ENCODE measurements around the gene LRIG1.
A peak's percentile ranks its signal among the peaks of the same experiment; 100 is the strongest.

LRIG1 gene

DNA sequence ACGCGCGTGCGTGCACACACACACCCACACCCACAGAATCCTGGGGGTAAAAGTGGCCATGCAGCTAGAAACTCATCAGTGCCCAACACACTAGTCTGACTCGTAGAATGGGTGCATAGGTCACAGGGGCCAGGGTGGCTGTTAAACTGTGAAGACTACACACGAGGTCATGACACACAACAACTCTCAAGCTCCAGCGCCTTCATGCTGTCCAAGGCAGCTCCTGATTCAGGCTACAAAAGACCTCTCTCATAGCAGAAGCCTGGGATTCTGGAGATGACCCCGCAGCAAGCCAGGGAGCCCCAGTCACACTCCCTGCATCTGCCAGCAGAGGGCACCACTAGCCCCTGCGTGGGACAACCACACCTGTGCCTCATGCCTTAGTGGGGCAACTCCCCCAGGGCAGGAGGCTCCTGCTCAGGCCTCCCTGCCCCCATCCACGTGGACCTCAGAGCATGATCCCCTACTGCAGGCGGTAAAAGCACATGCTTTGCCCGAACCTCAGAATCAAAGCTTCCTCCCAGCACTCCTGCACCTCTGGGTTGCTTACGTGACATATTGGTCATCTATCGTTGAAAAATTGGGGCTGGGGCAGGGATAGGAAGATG is 93.1 kb downstream of the LRIG1 start:
- H3K27ac ChIP-seq (ENCODE audit: low read depth, low read length, severe bottlenecking) = no peak overlapping the region
- 50 to 67% methylated on average over 5 to 8 of the region's 14 CpGs for WGBS, 2 experiments (ENCODE audit: insufficient coverage in 2 of 2)
- peaks cover 30% of the 10 kb centered on the region for H3K4me1 ChIP-seq (ENCODE audit: control insufficient read depth, insufficient read depth, low read length, poor library complexity, severe bottlenecking)
- H3K36me3 ChIP-seq (ENCODE audit: control insufficient read depth, insufficient read depth, low read length) = peaks cover 39% of the 10 kb centered on the region
- H3K9me3 ChIP-seq (ENCODE audit: control insufficient read depth, low read length) = no peaks in the 10 kb centered on the region
- no peak overlapping the region for H3K4me3 ChIP-seq (ENCODE audit: extremely low read depth, insufficient read depth, low read length, poor library complexity, severe bottlenecking)

DNA sequence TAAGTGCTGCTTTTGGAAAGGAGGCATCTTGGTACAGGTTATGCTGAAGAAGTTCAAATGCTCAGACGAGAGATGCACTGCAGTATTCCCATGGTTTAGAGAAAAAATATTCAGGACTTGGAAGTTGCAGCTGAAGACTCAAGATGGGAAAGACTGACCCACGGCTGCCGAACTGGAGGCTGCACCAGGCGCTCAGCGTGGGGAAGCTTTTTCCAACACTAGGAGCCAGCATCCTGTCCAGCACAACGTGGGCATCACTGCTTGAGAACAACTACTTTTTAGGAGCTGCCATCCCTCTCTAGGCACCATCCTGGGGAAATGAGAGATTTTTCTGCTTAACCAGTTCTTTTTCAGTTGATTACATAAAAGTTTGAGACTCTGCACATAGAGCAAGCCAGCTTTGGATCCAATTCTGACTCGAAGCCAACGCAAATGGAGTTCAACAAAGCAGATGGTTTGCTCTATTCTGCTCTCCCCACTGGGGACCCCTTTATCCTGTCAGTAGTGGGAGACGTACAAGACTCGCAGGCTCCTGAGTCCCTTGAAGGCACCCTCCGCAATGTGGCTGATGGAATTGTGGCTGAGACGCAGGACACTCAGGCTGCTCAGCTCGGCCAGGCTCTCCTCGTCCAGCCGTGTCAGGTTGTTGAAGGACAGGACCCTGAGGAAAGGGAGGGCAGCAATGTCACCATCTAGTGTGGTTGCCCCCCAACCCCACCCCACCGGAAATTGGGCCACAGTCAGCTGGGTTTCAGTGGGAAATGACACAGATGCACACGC is 93.8 kb downstream of the LRIG1 start:
- no peak overlapping the region for H3K27ac ChIP-seq (ENCODE audit: low read depth, low read length, severe bottlenecking)
- 92 to 96% methylated on average over 13 to 15 of the region's 17 CpGs for WGBS, 2 experiments (ENCODE audit: insufficient coverage in 2 of 2)
- no peaks in the 10 kb centered on the region for H3K9me3 ChIP-seq (ENCODE audit: control insufficient read depth, low read length)
- H3K4me3 ChIP-seq (ENCODE audit: extremely low read depth, insufficient read depth, low read length, poor library complexity, severe bottlenecking) = no peak overlapping the region
- H3K36me3 ChIP-seq (ENCODE audit: control insufficient read depth, insufficient read depth, low read length) = peaks cover 35% of the 10 kb centered on the region
- H3K4me1 ChIP-seq (ENCODE audit: control insufficient read depth, insufficient read depth, low read length, poor library complexity, severe bottlenecking) = peaks cover 32% of the 10 kb centered on the region

DNA sequence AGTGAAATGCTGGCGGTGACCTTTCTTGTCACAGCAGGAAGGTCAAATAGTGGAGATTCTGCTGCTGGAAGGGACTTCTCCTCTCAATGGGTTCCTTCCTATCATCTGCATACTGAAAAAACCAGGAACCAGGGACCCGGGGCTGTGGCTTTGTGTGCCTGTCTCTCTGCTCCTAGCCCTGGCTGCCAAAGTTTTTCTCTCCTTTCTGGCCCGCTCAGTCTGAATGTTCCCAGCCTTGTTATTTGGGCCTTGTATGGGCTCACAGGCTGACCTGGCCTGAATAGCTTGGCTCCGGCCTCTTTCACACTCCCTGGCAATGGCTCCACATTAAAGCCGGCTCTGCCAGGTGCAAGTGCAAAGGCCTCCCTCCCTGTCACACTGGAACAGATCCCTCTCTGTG is 94.7 kb downstream of the LRIG1 start:
- H3K4me1 ChIP-seq (ENCODE audit: control insufficient read depth, insufficient read depth, low read length, poor library complexity, severe bottlenecking) = peaks cover 31% of the 10 kb centered on the region
- 78 to 91% methylated on average over 5 of the region's 5 CpGs for WGBS, 2 experiments (ENCODE audit: insufficient coverage in 2 of 2)
- H3K4me3 ChIP-seq (ENCODE audit: extremely low read depth, insufficient read depth, low read length, poor library complexity, severe bottlenecking) = no peak overlapping the region
- H3K36me3 ChIP-seq (ENCODE audit: control insufficient read depth, insufficient read depth, low read length) = peaks cover 35% of the 10 kb centered on the region
- H3K9me3 ChIP-seq (ENCODE audit: control insufficient read depth, low read length) = no peaks in the 10 kb centered on the region
- no peak overlapping the region for H3K27ac ChIP-seq (ENCODE audit: low read depth, low read length, severe bottlenecking)

DNA sequence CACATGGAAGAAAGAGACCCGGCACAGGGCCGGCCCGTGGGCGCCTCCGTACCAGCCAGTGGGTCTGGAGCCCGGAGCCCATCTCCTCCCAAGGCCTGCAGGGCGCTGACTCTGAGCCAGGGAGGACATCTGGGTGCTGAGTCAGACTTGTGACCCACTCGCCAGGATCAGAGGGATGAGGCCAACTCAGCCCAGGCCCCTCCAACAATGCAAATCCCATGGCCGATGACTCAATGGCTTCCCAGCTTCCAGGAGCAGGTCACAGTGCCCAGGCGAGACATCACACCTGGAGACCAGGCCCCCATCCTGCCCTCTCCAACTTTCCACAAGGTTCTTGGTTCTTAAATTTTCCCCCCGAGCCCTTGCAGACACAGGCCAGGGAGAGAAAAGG is 95.1 kb downstream of the LRIG1 start:
- WGBS, 2 experiments (ENCODE audit: insufficient coverage in 2 of 2) = 94 to 95% methylated on average over 7 to 10 of the region's 11 CpGs
- Histone ChIP-seq H3K27ac (ENCODE audit: low read depth, low read length, severe bottlenecking) (no peak overlapping the region), H3K4me3 (ENCODE audit: extremely low read depth, insufficient read depth, low read length, poor library complexity, severe bottlenecking) (no peak overlapping the region), H3K36me3 (ENCODE audit: control insufficient read depth, insufficient read depth, low read length) (peaks cover 32% of the 10 kb centered on the region), H3K9me3 (ENCODE audit: control insufficient read depth, low read length) (no peaks in the 10 kb centered on the region), H3K4me1 (ENCODE audit: control insufficient read depth, insufficient read depth, low read length, poor library complexity, severe bottlenecking) (peaks cover 35% of the 10 kb centered on the region)

DNA sequence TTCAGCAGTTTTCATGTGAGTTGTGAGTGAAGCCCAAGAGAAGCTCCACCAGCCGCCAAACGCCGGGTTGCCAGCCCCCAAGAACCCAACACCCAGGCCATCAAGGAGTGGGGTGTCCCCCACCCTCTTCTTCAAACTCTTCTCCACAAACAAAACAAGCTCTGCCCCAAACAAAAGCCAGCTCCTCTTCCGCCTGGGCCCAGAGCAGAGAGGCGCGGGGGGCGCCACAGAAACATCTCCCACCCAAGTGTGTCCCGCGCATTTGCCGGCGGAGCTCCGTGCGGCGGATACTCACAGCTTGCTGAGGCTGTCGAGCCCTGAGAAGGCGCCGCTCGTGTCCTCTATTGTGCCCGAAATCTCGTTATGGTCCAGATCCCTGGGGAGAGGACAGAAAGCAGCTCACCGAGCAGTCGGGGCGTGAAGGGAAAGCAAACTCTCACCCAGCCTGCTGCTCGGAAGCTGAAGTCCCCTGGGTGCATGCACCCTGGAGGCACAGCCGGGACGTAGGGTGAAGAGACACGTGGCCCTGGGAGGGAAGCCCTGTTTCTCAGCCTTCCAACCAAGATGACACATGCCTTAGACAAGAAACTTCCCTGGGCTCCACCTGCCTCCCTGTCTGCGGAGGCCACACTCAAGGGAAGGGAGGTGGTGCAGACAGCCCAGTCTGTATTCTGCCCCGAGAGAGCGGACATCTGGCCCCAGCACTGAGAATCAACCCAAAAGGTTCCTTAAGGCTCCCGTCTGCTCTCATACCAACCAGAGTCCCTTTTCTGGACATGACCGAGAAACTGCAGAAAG is 95.7 kb downstream of the LRIG1 start:
- 95 to 96% methylated on average over 28 to 30 of the region's 32 CpGs for WGBS, 2 experiments (ENCODE audit: insufficient coverage in 2 of 2)
- H3K9me3 ChIP-seq (ENCODE audit: control insufficient read depth, low read length) = no peaks in the 10 kb centered on the region
- H3K4me1 ChIP-seq (ENCODE audit: control insufficient read depth, insufficient read depth, low read length, poor library complexity, severe bottlenecking) = peaks cover 38% of the 10 kb centered on the region
- H3K36me3 ChIP-seq (ENCODE audit: control insufficient read depth, insufficient read depth, low read length) = peaks cover 30% of the 10 kb centered on the region
- no peak overlapping the region for H3K27ac ChIP-seq (ENCODE audit: low read depth, low read length, severe bottlenecking)
- no peak overlapping the region for H3K4me3 ChIP-seq (ENCODE audit: extremely low read depth, insufficient read depth, low read length, poor library complexity, severe bottlenecking)

DNA sequence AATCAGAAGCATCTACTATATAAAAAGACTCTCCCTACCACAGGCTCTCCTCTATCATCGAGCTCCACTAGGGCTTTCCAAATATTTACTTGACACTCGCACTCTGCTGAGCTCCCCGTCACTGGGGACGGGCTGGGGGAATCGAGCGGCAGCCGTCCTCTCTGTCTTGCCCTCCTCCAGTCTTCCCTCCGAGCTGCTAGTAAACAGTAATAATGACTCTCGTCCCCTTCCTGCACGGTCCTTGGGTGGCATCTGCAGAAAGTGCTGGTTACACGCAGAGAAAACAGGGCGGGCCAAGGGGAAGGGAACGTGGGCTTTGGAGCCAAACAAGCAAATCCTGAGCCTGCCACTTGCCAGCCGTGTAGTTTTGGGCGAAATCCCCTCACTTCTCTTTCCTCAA is 96.6 kb downstream of the LRIG1 start:
- WGBS, 2 experiments (ENCODE audit: insufficient coverage in 2 of 2) = 88 to 97% methylated on average over 11 to 12 of the region's 15 CpGs
- Histone ChIP-seq H3K4me1 (ENCODE audit: control insufficient read depth, insufficient read depth, low read length, poor library complexity, severe bottlenecking) (peaks cover 38% of the 10 kb centered on the region), H3K27ac (ENCODE audit: low read depth, low read length, severe bottlenecking) (no peak overlapping the region), H3K4me3 (ENCODE audit: extremely low read depth, insufficient read depth, low read length, poor library complexity, severe bottlenecking) (no peak overlapping the region), H3K9me3 (ENCODE audit: control insufficient read depth, low read length) (no peaks in the 10 kb centered on the region), H3K36me3 (ENCODE audit: control insufficient read depth, insufficient read depth, low read length) (peaks cover 25% of the 10 kb centered on the region)

DNA sequence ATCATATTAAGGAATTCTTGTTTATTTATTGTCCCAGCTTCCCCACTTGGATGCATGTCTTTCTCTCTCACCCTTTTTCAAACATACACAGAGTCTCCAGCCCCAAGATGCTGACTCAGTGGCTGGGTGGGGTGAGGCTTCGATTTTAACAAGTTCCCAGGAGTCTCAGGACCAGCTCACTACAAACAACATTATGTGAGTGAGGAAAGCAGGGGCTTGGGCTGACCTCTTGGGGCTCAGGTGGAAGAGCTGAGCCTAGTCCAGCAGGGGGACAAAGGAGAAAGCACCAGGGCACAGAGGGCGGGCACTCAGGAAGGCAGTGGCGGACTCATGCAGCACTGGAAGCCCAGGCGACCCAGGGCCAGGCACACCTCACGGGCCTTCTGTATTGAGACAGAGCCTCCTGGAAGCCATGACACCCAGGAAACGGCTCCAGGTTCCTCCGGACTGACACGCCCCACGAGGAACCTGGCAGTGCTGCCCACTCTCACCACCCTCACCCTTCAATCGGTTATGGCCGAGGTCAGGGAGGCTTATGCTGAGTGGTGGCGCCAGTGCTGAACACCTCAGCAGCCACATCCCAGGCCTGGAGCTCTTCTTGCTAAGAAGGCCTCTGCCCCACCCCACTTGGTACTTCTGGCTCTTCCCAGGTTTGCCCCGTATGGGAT is 97.4 kb downstream of the LRIG1 start:
- Histone ChIP-seq H3K27ac (ENCODE audit: low read depth, low read length, severe bottlenecking) (no peak overlapping the region), H3K9me3 (ENCODE audit: control insufficient read depth, low read length) (no peaks in the 10 kb centered on the region), H3K4me3 (ENCODE audit: extremely low read depth, insufficient read depth, low read length, poor library complexity, severe bottlenecking) (no peak overlapping the region), H3K4me1 (ENCODE audit: control insufficient read depth, insufficient read depth, low read length, poor library complexity, severe bottlenecking) (peaks cover 38% of the 10 kb centered on the region), H3K36me3 (ENCODE audit: control insufficient read depth, insufficient read depth, low read length) (peaks cover 29% of the 10 kb centered on the region)
- WGBS, 2 experiments (ENCODE audit: insufficient coverage in 2 of 2) = 82 to 88% methylated on average over 6 to 11 of the region's 13 CpGs

DNA sequence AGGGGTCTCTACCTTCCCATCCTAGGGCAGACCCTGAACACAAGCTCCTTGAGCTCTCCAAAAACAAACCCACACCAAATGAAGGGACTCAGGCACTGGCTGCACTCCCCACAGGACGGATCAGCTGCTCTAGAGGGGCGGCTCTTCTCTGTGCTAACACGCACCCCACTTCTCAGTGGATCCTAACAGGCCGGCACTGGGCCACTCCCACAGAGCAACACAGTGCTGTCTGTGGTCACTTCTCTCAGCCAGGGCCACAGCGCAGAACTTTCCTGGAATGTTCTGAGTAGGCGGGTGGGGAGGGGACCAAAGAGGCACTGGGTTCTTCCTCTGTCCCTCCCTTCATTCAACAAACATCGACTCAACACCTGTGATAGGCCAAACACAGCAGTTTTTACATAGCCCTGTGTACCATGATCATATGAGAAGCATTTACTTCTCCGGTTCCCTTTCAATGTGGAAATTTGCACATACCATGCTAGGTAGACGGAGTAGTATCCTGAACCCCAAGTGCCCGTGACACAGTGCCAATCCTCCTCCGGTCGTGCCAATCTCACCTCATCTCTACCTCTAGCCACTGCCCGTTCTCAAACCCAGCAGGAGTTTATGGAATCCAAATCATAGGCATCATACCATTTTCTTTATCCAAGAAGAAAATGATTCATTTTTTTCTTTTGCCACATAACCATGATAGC is 98.1 kb downstream of the LRIG1 start:
- Histone ChIP-seq H3K4me1 (ENCODE audit: control insufficient read depth, insufficient read depth, low read length, poor library complexity, severe bottlenecking) (peaks cover 38% of the 10 kb centered on the region), H3K36me3 (ENCODE audit: control insufficient read depth, insufficient read depth, low read length) (peaks cover 35% of the 10 kb centered on the region), H3K27ac (ENCODE audit: low read depth, low read length, severe bottlenecking) (no peak overlapping the region), H3K9me3 (ENCODE audit: control insufficient read depth, low read length) (no peaks in the 10 kb centered on the region), H3K4me3 (ENCODE audit: extremely low read depth, insufficient read depth, low read length, poor library complexity, severe bottlenecking) (no peak overlapping the region)
- WGBS, 2 experiments (ENCODE audit: insufficient coverage in 2 of 2) = 93 to 97% methylated on average over 10 to 13 of the region's 13 CpGs

DNA sequence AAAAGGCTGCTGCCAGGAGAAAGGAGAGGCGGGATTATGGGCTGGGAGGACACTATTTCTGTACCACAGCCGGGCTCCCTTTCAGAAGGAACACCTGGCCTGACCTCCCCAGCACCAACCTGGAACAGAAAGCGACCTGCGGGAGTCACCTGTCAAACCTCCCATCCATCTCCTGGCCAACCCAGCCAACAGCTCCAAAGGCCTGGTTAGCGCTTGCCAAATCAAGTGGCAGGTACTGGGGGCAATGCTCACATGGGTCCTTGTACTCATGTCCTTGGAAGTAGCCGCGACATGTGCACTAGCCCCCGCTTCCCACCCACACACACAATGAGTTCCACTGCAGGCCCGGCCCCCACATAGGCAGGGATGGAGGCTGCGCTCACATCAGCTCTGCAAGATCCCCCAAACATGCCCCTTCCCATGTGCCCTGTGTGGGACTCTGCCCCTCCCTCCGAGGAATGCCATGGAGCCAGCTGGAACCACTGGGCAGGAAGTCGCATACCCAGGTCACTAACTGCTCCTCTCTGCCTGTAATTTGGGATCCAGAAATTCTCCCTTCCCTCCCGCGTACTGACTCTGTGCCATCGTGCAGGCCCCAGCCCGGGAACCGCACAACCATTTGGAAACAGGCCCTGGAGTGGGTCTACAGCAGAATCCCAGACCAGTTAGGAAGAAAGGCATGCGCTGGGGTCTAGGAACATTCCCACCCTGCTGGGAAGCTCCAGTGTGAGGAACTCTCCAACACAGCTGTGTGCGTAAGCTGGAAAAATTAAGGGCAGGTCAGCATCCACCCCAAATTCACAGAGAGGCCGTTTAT is 98.9 kb downstream of the LRIG1 start:
- Histone ChIP-seq H3K4me3 (ENCODE audit: extremely low read depth, insufficient read depth, low read length, poor library complexity, severe bottlenecking) (no peak overlapping the region), H3K9me3 (ENCODE audit: control insufficient read depth, low read length) (no peaks in the 10 kb centered on the region), H3K4me1 (ENCODE audit: control insufficient read depth, insufficient read depth, low read length, poor library complexity, severe bottlenecking) (peaks cover 38% of the 10 kb centered on the region), H3K27ac (ENCODE audit: low read depth, low read length, severe bottlenecking) (peak overlapping the region; percentile 59), H3K36me3 (ENCODE audit: control insufficient read depth, insufficient read depth, low read length) (peaks cover 39% of the 10 kb centered on the region)
- WGBS, 2 experiments (ENCODE audit: insufficient coverage in 2 of 2) = 92% methylated on average over 14 to 20 of the region's 20 CpGs

All from mesodermal cell (in vitro differentiated cells).